GM15510 (cell line): ENCODE data around the gene NHEJ1.

Experiments
- POLR2A ChIP-seq: IDR thresholded peaks from 3 replicates; pipeline ENCODE4 v1.6.1; 2011; ENCODE audit warnings: borderline replicate concordance; ENCODE audit not compliant: insufficient read length; ENCODE audit errors: extremely low read depth

NHEJ1 gene

DNA sequence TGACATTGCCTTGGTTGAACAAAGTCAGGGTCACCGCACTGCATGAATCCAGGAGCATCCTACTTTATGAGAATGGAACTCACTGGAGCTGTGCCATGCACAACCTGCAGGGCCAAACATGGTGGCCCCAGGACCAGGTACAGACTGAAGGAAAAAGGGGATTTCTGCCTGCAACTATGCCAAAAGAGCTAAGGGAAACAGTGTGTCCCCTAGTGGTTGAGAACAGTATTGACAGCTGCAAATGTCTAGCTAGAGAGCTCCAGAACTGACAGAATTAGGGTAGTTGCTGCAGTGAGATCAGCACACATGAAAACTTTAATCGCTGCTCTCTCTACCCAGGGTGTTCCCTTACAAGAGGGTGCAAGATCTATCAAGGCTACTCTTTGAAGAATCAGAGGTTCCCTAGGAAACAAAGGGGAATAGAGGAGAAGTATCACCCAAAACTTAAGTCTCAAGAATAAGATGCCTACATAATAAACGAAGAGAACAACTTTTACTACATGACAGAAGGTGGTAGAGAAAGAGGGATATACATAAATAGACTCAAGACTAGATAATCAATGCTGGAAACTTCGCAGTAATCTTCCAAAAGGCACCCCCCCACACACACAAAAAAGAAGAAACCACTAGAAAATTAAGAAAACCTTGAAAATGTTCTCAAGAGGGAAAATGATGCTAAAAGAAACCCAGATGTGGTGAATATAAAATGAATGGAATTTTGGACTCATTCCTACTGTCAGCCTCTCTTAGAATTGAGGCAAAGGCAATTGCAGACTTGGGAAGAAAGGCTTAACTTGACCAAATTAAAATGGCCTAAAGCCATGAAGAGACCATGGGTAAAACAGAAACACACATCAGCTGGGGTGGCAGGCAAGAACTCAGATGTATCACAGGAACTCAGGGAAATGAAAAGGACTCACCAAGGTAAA lies 56.2 kb downstream of the NHEJ1 start:
- no peak for TF ChIP-seq POLR2A

DNA sequence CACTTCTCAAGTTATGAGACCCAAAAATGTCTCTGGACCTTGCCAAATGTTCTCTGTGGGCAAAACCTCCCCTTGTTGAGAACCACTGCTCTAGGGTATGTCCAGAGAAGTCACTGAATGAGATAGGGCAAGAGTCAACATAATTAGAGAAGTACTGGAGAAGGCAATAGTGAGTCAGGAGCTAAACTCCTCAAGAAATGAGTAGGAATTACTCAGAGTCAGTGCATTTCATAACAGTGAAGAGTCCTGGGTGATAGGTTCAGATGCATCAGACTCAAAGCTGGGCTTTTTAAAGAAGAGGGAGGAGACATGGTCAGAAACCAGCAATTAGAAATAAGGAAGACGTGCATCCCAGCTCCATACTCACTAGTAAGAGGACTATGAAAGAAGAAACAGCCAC lies 61.3 kb downstream of the NHEJ1 start:
- TF ChIP-seq POLR2A: no peak

DNA sequence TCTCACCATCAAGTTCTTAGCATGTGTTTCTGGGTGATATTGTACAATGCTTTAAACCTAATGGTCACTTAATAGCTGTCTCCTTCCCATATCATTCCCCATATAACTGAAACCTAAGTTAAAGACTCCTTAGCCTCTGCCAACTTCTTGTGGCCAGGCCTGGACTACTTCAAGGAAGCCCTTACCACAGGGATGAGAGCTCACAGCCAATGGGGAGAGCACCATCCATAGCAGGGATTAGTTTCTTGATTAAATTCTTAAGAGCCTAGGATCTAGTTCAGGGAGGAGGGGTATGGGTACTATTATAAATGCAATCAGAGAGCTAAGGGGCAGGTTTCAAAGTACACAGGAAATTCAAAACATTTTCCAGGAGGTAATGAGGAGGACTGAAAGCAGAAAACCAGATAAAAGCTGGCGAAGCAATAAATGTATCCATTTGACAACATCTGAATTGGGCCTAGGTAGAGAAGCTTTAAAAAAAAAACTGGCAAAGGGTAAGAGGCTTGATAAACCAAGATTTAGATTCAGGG lies 65.1 kb downstream of the NHEJ1 start:
- TF ChIP-seq POLR2A: no peak

- no peak for TF ChIP-seq POLR2A
These were observed 66.4 kb downstream of the NHEJ1 start for GRCh38 chr2:219094171-219094570.

GRCh38 chr2:219090436-219091299 lies 69.9 kb downstream of the NHEJ1 start:
- no peak for TF ChIP-seq POLR2A

- no peak for TF ChIP-seq POLR2A
These were observed 71.3 kb downstream of the NHEJ1 start for GRCh38 chr2:219089330-219089729.

DNA sequence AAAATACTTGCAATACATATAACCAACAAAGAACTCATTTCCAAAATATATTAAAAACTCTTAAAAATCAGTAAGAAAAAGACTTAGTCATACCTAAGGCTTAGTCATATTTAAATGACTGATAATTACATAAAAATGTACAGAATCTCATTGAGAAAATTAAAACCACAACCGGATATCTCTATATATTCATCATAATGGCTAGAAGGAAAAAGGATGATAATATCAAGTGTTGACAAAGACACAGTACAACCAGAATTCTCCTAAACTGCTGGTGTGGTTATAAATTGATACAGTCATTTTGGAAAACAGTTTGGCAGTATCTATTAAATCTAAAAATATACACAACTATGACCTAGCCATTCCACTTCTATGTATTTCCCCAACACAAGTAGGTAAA lies 72.8 kb downstream of the NHEJ1 start:
- no peak for TF ChIP-seq POLR2A

DNA sequence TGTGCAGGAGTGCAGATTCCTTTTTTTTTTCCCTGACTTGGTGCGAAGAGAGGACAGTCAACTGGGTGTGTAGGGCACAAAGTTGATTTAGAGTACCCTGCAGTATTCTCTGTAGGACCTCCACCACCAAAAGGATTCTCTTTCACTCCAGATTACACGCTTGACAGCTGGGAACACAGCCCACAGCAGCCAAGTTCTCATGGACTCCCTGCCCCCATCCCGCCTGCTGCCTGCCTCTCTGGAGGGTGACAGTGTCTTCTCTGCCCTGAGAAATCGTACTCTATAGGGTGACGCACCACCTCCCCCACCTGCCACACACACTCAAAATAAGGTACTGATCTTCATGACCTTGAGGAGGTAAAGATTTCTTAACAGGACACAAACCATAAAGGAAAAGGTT lies 73.3 kb downstream of the NHEJ1 start:
- TF ChIP-seq POLR2A: no peak

GRCh38 chr2:219086196-219086595 lies 74.4 kb downstream of the NHEJ1 start:
- TF ChIP-seq POLR2A: no peak

DNA sequence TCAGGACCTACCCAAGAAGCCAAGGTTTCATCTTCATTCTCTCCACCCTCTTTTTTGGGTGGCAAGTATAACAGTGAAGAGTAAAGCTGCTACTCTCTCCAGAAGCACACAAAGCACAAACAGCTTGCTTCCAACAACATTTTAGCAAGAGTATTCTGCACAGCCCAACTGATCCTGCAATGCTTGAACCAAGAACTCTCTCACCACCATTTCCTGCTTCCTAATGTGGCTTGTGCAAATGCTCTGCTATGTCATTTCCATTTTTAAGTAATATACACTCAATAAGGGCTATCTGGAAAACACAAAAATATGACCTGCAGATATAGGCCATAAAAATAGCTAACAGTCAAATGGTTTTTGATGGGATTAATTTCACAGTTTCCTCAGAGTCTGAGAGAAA lies 75.8 kb downstream of the NHEJ1 start:
- TF ChIP-seq POLR2A: no peak

GRCh38 chr2:219082332-219082958 lies 78.2 kb downstream of the NHEJ1 start:
- no peak for TF ChIP-seq POLR2A

DNA sequence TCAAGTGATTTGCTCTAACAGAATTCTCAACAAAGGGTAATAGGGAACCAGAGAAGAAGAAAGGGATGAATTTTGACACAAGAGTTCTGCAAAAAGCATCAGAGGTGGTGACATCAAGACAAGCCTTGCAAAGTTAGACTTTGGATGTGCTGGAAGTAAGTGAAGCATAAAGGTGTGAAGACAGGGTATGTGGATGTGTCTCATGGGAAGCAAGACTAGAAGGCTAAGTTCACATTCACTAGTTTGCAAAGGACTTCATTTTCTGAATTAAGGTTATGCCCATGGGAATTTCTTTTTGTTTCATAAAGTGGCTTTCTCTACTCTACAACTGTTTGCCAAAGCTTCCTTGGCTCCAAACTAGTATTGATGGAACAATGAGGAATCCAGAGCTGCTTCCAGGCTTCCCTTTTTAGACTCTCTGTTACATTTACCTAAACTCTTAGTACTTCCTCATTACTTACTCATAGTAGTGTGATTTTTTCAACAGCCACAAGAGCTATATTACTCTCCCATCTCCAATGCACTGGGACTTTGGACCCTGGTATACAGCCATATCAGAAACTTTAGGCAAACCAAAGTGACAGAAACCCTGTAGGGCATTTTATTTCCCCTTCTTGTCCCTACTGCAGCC lies 78.8 kb downstream of the NHEJ1 start:
- TF ChIP-seq POLR2A: no peak

DNA sequence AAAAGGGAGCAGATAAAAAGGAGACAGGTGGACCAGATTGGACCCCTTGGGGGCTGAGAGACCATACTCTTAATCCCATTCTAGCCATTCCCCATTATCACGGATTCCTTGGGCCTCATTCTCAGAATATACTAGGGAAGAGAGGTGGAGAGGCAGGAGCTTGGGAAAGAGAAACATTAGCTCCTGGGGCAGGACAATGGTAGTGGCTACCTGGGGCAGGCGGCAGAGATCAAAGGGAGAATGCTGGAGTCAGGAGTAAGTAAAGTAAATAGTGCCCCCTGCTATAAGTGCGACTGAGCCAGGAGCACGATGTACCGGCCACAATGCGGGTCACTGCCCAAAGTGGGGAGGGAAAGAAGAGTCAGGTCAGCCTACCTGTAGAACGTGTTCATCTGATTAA lies 79.5 kb downstream of the NHEJ1 start:
- TF ChIP-seq POLR2A: no peak

DNA sequence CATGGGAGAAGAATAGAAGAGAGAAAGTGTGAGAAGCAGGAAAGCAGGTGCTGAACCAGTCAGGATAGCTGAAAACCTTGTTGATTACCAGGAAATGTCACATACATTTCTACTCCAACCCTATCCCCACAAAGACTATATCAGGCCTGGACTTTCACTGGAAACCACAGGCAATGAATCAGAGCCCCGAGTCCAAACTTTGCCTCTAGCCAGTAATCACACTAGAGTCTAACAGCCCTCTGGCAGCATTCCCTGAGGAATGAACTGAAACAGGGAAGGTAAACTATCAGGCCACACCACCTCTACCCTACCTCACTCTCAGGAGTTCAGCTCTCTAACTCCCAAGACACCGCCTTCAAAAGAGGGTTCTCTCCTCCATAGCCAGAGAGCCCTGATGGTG lies 81.2 kb downstream of the NHEJ1 start:
- TF ChIP-seq POLR2A: no peak
